ENCODE data around the gene CEP89. TPM values are rescaled to one million over a fixed set of nuclear protein-coding genes. Genes with fewer than 3 reads are reported as not detected.

Gene CEP89
- total RNA-seq, 1 experiment from 2014 or later: 31.1 TPM

DNA sequence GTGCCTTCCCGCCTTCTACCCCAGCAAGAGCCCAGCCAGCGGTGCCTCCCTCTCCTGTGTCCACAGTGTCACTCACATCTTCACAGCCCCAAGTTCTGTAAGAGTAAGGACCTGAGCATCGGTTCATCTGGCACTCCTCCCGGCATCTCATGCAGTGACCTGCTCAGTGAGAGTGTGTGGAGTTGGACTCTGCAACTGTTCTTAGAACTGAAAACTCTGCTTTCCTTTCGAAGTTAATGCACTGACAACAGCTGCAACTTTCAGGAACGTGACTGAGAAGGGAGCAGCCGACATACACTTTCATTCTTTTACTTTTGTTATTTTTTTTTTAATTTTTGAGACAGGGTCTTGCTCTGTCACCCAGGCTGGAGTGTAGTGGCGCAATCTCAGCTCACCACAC lies 41.2 kb downstream of the CEP89 start:
- intact Hi-C loops (cut with micrococcal nuclease; ENCODE audit: unreplicated experiment): no loop called here

DNA sequence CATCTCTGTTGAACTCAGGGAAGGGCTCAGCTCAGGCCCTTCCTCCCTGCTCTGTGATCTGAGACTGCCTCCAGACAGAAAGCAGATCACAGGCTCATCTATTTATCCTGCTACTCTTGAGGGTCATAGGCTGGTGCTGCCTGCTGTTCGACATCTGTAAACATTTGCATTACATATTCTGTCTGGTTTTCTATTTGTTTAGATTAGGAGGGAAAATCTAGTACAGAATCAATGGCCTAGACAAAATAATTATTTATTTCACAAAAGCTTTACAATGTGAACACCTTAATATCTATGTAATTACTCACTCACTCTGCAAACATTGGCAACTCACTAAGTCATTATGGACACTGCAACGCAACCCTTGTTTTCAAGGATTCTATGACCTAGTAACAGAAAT lies 43.0 kb downstream of the CEP89 start:
- CTCF ChIA-PET: no interaction called here

More for the DNA sequence above, 41.2 kb downstream of the CEP89 start:
- Mint-ChIP-seq H3K27me3 (ENCODE audit: unreplicated experiment) (no peaks in the 10 kb centered on the region), H3K4me1 (ENCODE audit: low read depth, unreplicated experiment) (peaks cover 12% of the 10 kb centered on the region), H3K27ac (ENCODE audit: unreplicated experiment) (no peak overlapping the region), H3K4me3 (ENCODE audit: low read depth, unreplicated experiment) (no peak overlapping the region), H3K9me3 (ENCODE audit: low read depth, unreplicated experiment) (peaks cover 7% of the 10 kb centered on the region), H3K36me3 (ENCODE audit: insufficient read depth, unreplicated experiment) (peaks cover 11% of the 10 kb centered on the region)
- no peak for DNase-seq
- TF ChIP-seq, protein P1, sequence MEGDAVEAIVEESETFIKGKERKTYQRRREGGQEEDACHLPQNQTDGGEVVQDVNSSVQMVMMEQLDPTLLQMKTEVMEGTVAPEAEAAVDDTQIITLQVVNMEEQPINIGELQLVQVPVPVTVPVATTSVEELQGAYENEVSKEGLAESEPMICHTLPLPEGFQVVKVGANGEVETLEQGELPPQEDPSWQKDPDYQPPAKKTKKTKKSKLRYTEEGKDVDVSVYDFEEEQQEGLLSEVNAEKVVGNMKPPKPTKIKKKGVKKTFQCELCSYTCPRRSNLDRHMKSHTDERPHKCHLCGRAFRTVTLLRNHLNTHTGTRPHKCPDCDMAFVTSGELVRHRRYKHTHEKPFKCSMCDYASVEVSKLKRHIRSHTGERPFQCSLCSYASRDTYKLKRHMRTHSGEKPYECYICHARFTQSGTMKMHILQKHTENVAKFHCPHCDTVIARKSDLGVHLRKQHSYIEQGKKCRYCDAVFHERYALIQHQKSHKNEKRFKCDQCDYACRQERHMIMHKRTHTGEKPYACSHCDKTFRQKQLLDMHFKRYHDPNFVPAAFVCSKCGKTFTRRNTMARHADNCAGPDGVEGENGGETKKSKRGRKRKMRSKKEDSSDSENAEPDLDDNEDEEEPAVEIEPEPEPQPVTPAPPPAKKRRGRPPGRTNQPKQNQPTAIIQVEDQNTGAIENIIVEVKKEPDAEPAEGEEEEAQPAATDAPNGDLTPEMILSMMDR (IDR thresholded peaks at IDR 0.05; ENCODE audit: unreplicated experiment): no peak
- BruUV-seq (replicated peaks): no TSS peak
- CTCF ChIA-PET: interaction anchor here (0.6 to 1.2 kb wide), 2 partner anchors 34 to 36 kb away, joined by 3 to 10 read pairs; no protein-coding TSS in a partner anchor

DNA sequence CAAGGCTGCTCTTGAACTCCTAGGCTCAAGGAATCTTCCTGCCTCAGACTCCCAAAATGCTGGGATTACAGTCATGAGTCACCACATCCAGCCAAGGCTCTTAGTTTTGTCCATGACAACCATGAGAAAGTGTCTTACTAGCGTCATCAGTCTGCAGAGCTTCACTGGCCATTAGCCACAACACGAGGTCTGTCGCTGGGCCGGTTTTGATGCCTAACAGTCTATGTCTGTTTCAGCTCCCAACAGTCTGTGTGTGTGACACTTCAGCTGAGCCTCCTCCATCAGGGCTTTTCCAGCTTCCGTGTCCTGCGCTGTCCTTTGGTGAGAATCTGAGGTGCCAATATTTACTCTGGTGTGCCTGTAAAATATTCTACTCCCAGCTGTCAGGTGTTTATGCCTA lies 47.6 kb downstream of the CEP89 start:
- BruUV-seq (replicated peaks): no TSS peak
- Mint-ChIP-seq H3K27ac (ENCODE audit: unreplicated experiment) (no peak overlapping the region), H3K9me3 (ENCODE audit: low read depth, unreplicated experiment) (peaks cover 7% of the 10 kb centered on the region), H3K4me3 (ENCODE audit: low read depth, unreplicated experiment) (no peak overlapping the region), H3K27me3 (ENCODE audit: unreplicated experiment) (no peaks in the 10 kb centered on the region), H3K36me3 (ENCODE audit: insufficient read depth, unreplicated experiment) (peaks cover 6% of the 10 kb centered on the region), H3K4me1 (ENCODE audit: low read depth, unreplicated experiment) (peaks cover 12% of the 10 kb centered on the region)
- TF ChIP-seq, protein P1 (IDR thresholded peaks at IDR 0.05; ENCODE audit: unreplicated experiment): no peak
- intact Hi-C loops (cut with micrococcal nuclease; ENCODE audit: unreplicated experiment): no loop called here
- CTCF ChIA-PET: no interaction called here
- no peak for DNase-seq

More for the DNA sequence above, 43.0 kb downstream of the CEP89 start:
- Mint-ChIP-seq H3K27me3 (ENCODE audit: unreplicated experiment) (no peaks in the 10 kb centered on the region), H3K9me3 (ENCODE audit: low read depth, unreplicated experiment) (peaks cover 7% of the 10 kb centered on the region), H3K4me1 (ENCODE audit: low read depth, unreplicated experiment) (peaks cover 12% of the 10 kb centered on the region), H3K4me3 (ENCODE audit: low read depth, unreplicated experiment) (no peak overlapping the region), H3K36me3 (ENCODE audit: insufficient read depth, unreplicated experiment) (peaks cover 11% of the 10 kb centered on the region), H3K27ac (ENCODE audit: unreplicated experiment) (no peak overlapping the region)
- intact Hi-C loops (cut with micrococcal nuclease; ENCODE audit: unreplicated experiment): no loop called here
- no TSS peak for BruUV-seq (replicated peaks)
- no peak for DNase-seq
- TF ChIP-seq, protein P1 (IDR thresholded peaks at IDR 0.05; ENCODE audit: unreplicated experiment): no peak

DNA sequence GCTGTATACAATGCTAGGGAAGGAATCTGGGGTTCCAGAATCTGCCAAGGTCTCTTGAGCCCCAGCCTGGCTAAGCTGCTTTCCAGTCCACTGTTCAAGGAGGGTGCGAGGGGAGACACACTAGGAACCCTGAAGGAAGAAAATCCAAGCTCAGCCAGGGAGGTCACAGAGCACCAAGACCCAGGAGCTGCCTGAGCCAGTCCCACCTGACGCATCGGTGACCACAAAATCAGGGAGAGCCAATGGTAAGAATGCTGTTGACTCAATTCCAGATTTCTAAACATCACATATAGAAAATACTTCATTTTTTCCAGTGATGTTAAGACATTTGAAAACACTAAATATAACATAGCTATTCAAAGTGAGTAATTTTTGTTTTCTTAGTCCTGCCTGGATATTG lies 50.1 kb downstream of the CEP89 start:
- CTCF ChIA-PET: interaction anchor here (0.6 kb wide), 1 partner anchor 32 kb away, joined by 9 read pairs; no protein-coding TSS in a partner anchor
- Mint-ChIP-seq H3K27me3 (ENCODE audit: unreplicated experiment) (no peaks in the 10 kb centered on the region), H3K4me1 (ENCODE audit: low read depth, unreplicated experiment) (no peaks in the 10 kb centered on the region), H3K36me3 (ENCODE audit: insufficient read depth, unreplicated experiment) (peaks cover 5% of the 10 kb centered on the region), H3K4me3 (ENCODE audit: low read depth, unreplicated experiment) (no peak overlapping the region), H3K9me3 (ENCODE audit: low read depth, unreplicated experiment) (no peaks in the 10 kb centered on the region), H3K27ac (ENCODE audit: unreplicated experiment) (no peak overlapping the region)
- no TSS peak for BruUV-seq (replicated peaks)
- intact Hi-C loops (cut with micrococcal nuclease; ENCODE audit: unreplicated experiment): no loop called here
- no peak for DNase-seq
- TF ChIP-seq, protein P1 (IDR thresholded peaks at IDR 0.05; ENCODE audit: unreplicated experiment): no peak
